Measurements from ENCODE around the gene TTC24. TPM values are rescaled to one million over a fixed set of nuclear protein-coding genes. Genes with fewer than 3 reads are reported as not detected.
"Not testable (repeated sequence)": the region's sequence is repeated elsewhere in the genome, so short reads cannot be mapped to it uniquely, and the experiment has no call there.

TTC24 gene
- polyA plus RNA-seq, 1 experiment = not detected

DNA sequence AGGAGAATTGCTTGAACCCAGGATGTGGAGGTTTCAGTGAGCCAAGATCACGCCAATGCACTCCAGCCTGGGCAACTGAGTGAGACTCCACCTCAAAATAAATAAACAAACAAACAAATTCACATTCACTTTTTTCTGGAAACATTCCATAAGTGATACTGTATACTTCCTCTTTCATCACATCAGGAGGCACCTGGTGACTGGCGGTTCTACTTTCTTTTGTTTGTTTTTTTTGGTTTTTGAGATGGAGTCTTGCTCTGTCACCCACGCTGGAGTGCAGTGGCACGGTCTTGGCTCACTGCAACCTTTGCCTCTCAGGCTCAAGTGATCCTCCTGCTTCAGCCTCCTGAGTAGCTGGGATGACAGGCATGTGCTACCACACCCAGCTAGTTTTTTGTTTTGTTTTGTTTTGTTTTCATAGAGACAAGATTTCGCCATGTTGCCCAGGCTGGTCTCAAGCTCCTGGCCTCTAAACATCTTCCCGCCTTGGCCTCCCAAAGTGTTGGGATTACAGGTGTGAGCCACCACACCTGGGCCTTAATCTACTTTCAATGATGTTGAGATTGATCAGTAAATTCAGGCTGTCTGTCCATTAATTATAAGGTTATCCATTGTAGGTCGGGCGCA is 50.4 kb downstream of the TTC24 start:
- H3K4me3 ChIP-seq (ENCODE audit: low read depth, low read length) = no peak overlapping the region
- ChIA-PET CTCF (interaction anchor here (0.9 to 1.0 kb wide), 2 partner anchors 10 to 244 kb away, joined by 3 read pairs; no protein-coding TSS in a partner anchor), POLR2A (no interaction called here)
- no peak for DNase-seq (ENCODE audit: low read depth, low spot score)
- TF ChIP-seq CTCF (IDR thresholded peaks at IDR 0.05; ENCODE audit: low read depth, low read length) = no peak
- H3K27me3 ChIP-seq (ENCODE audit: control insufficient read depth, insufficient read depth, low read length) = peaks cover 47% of the 10 kb centered on the region
- H3K9me3 ChIP-seq (ENCODE audit: control insufficient read depth, insufficient read depth, low read length) = no peaks in the 10 kb centered on the region
- no peak overlapping the region for H3K27ac ChIP-seq (ENCODE audit: low read depth, low read length)

DNA sequence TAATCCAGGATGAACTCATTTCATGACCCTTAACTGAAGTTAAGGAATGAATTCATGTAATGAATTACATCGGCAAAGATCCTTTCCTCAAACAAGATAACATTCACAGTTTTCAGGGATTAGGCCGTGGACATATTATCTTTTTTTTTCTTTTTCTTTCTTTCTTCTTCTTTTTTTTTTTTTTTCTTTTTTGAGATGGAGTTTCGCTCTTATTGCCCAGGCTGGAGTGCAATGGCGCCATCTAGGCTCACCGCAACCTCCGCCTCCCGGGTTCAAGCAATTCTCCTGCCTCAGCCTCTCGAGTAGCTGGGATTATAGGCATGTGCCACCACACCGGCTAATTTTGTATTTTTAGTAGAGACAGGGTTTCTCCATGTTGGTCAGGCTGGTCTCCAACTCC is 51.6 kb downstream of the TTC24 start:
- H3K27ac ChIP-seq (ENCODE audit: low read depth, low read length); H3K9me3 ChIP-seq (ENCODE audit: control insufficient read depth, insufficient read depth, low read length); DNase-seq (ENCODE audit: low read depth, low spot score); POLR2A ChIA-PET; H3K4me3 ChIP-seq (ENCODE audit: low read depth, low read length): not testable (repeated sequence)
- CTCF ChIA-PET = interaction anchor here (0.7 kb wide), 2 partner anchors 70 to 283 kb away, joined by 3 to 6 read pairs; no protein-coding TSS in a partner anchor
- peaks cover 51% of the 10 kb centered on the region for H3K27me3 ChIP-seq (ENCODE audit: control insufficient read depth, insufficient read depth, low read length)

DNA sequence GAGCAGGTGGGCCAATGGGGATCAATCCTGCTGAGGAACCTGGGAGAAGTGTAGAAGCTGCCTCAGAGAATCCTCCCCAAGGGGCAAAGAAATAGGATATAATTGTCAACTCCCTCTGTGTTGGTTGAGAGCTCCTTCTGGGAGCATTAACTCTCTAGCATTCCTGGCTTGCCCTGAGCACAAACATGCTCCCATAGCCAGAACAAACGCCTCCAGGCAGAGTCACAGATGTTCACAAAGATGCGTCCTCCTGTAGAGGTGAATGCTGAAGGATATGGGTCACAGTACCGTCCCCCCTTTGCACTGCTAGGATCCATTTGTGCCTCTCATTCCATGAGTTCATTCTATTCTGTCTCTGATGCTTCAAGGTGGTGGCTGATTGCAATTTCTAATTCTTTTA is 52.8 kb downstream of the TTC24 start:
- ChIA-PET POLR2A (no interaction called here), CTCF (no interaction called here)
- Histone ChIP-seq H3K9me3 (ENCODE audit: control insufficient read depth, insufficient read depth, low read length) (no peaks in the 10 kb centered on the region), H3K4me3 (ENCODE audit: low read depth, low read length) (no peak overlapping the region), H3K27ac (ENCODE audit: low read depth, low read length) (no peak overlapping the region), H3K27me3 (ENCODE audit: control insufficient read depth, insufficient read depth, low read length) (peaks cover 56% of the 10 kb centered on the region)
- no peak for TF ChIP-seq CTCF (IDR thresholded peaks at IDR 0.05; ENCODE audit: low read depth, low read length)
- DNase-seq (ENCODE audit: low read depth, low spot score) = no peak

Other genes starting within 250 kb of the TTC24 start
- gene CCT3, start 241.4 kb upstream of the TTC24 start, polyA plus RNA-seq (2011; rRNA removed) = 314 and 359 TPM in 2 replicates
- gene TSACC, start 241.2 kb upstream of the TTC24 start, polyA plus RNA-seq (2011; rRNA removed) = 0.27 and 0.48 TPM in 2 replicates
- not detected in 2 replicates for gene RHBG, start 210.5 kb upstream of the TTC24 start, polyA plus RNA-seq (2011; rRNA removed)
- 9.9 and 14.5 TPM in 2 replicates for gene MEF2D, start 78.9 kb upstream of the TTC24 start, polyA plus RNA-seq (2011; rRNA removed)
- 6.2 and 6.3 TPM in 2 replicates for gene IQGAP3, start 7.2 kb upstream of the TTC24 start, polyA plus RNA-seq (2011; rRNA removed)
- 29.9 and 38.7 TPM in 2 replicates for gene NAXE, start 12.1 kb downstream of the TTC24 start, polyA plus RNA-seq (2011; rRNA removed)
- 23.1 and 27.6 TPM in 2 replicates for gene GPATCH4, start 21.8 kb downstream of the TTC24 start, polyA plus RNA-seq (2011; rRNA removed)
- not detected in 2 replicates for gene HAPLN2, start 39.7 kb downstream of the TTC24 start, polyA plus RNA-seq (2011; rRNA removed)
- gene BCAN, start 62.4 kb downstream of the TTC24 start, polyA plus RNA-seq (2011; rRNA removed) = 0.05 TPM in 1 of 2 replicates, not detected in the other
- gene NES, start 97.7 kb downstream of the TTC24 start, polyA plus RNA-seq (2011; rRNA removed) = 15.7 and 19.2 TPM in 2 replicates
- gene CRABP2, start 125.9 kb downstream of the TTC24 start, polyA plus RNA-seq (2011; rRNA removed) = 12.8 and 15.5 TPM in 2 replicates
- 7.9 and 8.3 TPM in 2 replicates for gene METTL25B, start 148.7 kb downstream of the TTC24 start, polyA plus RNA-seq (2011; rRNA removed)
- gene ISG20L2, start 149.0 kb downstream of the TTC24 start, polyA plus RNA-seq (2011; rRNA removed) = 25.6 and 29.1 TPM in 2 replicates
- gene MRPL24, start 161.4 kb downstream of the TTC24 start, polyA plus RNA-seq (2011; rRNA removed) = 65.5 and 80.4 TPM in 2 replicates
- 155 TPM in 2 replicates for gene HDGF, start 172.0 kb downstream of the TTC24 start, polyA plus RNA-seq (2011; rRNA removed)
- 51.1 and 58.6 TPM in 2 replicates for gene PRCC, start 187.8 kb downstream of the TTC24 start, polyA plus RNA-seq (2011; rRNA removed)
- 0.09 TPM in 1 of 2 replicates, not detected in the other for gene SH2D2A, start 237.1 kb downstream of the TTC24 start, polyA plus RNA-seq (2011; rRNA removed)

Data from AG04450 (cell line).